Right lobe of liver (tissue), 4 donors: ENCODE measurements around the gene KLHDC10.

Experiments
- POLR2A ChIP-seq: fragments of 450-650 bp; IDR thresholded peaks from one replicate; pipeline ENCODE4 v1.6.1; 2017; ENCODE audit warnings: antibody characterized with exemption, mild to moderate bottlenecking
- TF ChIP-seq, protein P1 (sequence below), 4 donors: fragments of 200-600 bp in 3 of 4; fragments of 450-650 bp in 1 of 4; IDR thresholded peaks; one replicate each; pipeline versions ENCODE4 v1.5.1 to v1.8.0; 2016 to 2022; ENCODE audit warnings: antibody characterized with exemption in 4 of 4, mild to moderate bottlenecking in 2 of 4
- donor health status: DM: no; HTN: no; CAD: no.
- donor health status: DM: no; HTN: no; CAD: no.
- donor health status: DM: no; HTN: yes; CAD: no.

DNA sequence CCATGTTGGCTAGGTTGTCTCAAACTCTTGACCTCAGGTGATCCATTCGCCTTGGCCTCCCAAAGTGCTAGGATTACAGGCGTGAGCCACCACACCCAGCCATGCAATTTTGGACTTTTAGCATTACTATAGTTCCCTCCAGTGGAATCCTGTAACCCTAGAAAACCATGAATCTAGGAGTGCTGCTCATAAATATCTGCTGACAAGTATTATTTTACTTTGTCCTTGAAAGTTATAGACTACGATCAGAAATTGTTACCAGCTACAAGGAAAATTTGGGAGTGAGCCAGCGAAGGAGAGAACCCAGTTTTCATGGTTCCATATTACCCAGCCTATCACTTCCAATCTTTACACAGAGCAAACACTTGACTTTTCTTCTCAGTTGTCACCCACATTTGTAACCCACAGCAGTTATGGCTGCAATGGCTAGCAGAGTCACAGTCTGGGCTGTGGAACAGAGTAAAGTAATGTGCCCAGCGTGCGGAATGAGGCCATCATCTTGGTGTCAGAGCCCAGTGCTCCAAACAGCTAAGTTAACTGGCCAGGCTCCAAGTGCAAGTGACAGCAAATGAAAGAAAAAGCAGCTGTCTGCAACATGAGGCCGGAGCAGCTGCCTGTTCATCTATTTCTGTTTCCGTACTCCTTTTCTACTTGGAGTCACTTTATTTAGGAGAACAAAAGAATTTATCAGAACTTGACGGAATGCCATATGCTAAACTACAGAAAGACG lies 49.1 kb upstream of the KLHDC10 start:
- TF ChIP-seq, protein P1, sequence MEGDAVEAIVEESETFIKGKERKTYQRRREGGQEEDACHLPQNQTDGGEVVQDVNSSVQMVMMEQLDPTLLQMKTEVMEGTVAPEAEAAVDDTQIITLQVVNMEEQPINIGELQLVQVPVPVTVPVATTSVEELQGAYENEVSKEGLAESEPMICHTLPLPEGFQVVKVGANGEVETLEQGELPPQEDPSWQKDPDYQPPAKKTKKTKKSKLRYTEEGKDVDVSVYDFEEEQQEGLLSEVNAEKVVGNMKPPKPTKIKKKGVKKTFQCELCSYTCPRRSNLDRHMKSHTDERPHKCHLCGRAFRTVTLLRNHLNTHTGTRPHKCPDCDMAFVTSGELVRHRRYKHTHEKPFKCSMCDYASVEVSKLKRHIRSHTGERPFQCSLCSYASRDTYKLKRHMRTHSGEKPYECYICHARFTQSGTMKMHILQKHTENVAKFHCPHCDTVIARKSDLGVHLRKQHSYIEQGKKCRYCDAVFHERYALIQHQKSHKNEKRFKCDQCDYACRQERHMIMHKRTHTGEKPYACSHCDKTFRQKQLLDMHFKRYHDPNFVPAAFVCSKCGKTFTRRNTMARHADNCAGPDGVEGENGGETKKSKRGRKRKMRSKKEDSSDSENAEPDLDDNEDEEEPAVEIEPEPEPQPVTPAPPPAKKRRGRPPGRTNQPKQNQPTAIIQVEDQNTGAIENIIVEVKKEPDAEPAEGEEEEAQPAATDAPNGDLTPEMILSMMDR (IDR thresholded peaks at IDR 0.05): no peak
- no peak for TF ChIP-seq POLR2A
